AG04449 (cell line): ENCODE results near the gene ANG.

Experiments
- CTCF ChIA-PET: fragments of 350-600 bp; formaldehyde crosslinking; extraction: SDS; loops from one replicate; lab custom pipeline; 2021; ENCODE audit warnings: antibody characterized with exemption; lab: Yijun Ruan, JAX
- POLR2A ChIA-PET: fragments of 400-600, 350-600 bp; formaldehyde crosslinking; extraction: SDS; loops from one replicate; lab custom pipeline; 2020; ENCODE audit warnings: antibody characterized with exemption, inconsistent platforms; lab: Yijun Ruan, JAX
- DNase-seq: peaks from one replicate; pipeline ENCODE4 v3.0.0-alpha.2; 2010; ENCODE audit warnings: low read depth, low spot score
- H3K4me3 ChIP-seq: 2 replicates; pipeline ENCODE4 v1.5.1; 2011; ENCODE audit warnings: low read depth, mild to moderate bottlenecking, control low read depth, low read length
- CTCF ChIP-seq: IDR thresholded peaks from one replicate; pipeline ENCODE4 v1.5.1; 2011; ENCODE audit warnings: mild to moderate bottlenecking, moderate library complexity, low read length, control low read depth, inconsistent platforms; ENCODE audit not compliant: insufficient read depth; ENCODE audit errors: missing control alignments

Gene ANG

GRCh38 chr14:20668969-20669368 is 19.6 kb upstream of the ANG start:
- no peak for DNase-seq
- no peak for TF ChIP-seq CTCF
- POLR2A ChIA-PET, result interaction anchor here (1.2 kb wide), 1 partner anchor 12 kb away, joined by 3 read pairs; no protein-coding TSS in a partner anchor
- no peak overlapping the region for H3K4me3 ChIP-seq
- CTCF ChIA-PET, result no interaction called here

GRCh38 chr14:20671597-20672283 is 16.8 kb upstream of the ANG start:
- ChIA-PET CTCF (no interaction called here), POLR2A (no interaction called here)
- no peak for DNase-seq
- no peak overlapping the region for H3K4me3 ChIP-seq
- TF ChIP-seq CTCF, result no peak

DNA sequence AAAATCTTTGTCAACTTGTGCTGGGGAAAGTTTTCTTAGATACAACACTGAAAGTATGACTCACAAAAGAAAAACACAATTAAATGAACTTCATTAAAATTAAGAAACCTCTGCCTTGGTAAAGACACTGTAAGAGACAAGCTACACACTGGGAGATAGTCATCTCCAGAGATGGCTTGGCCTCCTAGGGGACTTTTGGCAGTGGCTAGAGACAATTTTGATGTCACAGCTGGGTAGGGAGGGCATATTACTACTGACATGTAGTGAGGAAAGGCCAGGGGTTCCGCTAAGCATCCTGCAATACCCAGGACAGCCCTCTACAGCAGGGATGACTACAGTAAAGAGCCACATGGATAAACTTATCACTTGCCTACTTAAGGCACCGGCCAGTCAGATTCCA is 12.9 kb upstream of the ANG start:
- POLR2A ChIA-PET, result no interaction called here

DNA sequence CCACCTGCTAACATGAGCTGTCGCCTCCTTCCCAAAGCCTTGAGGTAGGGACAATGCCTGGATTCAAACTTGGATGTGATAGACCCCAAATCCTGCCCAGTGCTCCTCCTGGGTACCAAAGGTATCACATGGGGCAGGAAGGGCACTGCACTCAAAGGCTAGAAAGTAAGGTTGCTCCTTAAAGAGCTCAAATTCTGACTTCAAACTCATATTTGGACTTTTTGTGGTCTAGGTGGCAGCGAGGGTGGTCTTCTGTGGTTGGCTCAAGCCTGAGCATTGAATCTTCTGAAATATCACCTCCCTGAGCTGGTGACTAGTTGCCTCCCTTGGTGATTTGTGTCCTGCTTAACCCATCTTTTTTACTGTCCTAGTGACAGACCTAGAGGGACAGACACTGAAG is 12.5 kb upstream of the ANG start:
- POLR2A ChIA-PET, result no interaction called here
- no peak overlapping the region for H3K4me3 ChIP-seq
- no peak for DNase-seq
- no peak for TF ChIP-seq CTCF
- CTCF ChIA-PET, result interaction anchor here (1.5 kb wide), 1 partner anchor 15 kb away, joined by 3 read pairs; no protein-coding TSS in a partner anchor

More for the DNA sequence above, 12.9 kb upstream of the ANG start:
- H3K4me3 ChIP-seq, result no peak overlapping the region
- no peak for TF ChIP-seq CTCF
- CTCF ChIA-PET, result interaction anchor here (1.5 kb wide), 1 partner anchor 16 kb away, joined by 3 read pairs; no protein-coding TSS in a partner anchor
- DNase-seq, result no peak

DNA sequence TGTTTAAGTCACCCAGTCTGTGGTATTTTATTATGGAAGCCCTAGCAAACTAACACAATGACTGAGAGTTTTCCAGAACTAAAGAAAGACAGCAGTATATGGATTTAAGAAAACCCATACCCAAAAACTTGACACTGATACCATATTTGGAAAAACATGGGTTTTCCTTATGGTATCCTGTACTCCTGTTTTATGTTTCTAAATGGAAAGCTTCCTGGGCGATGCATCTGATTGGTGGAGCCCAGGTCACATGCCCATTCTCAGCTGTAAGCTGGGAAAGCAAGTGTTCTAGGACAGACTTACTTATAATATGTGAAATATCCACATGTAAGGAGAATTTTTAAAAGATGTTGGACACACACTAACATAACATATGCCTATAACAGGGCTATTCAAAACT is 8.7 kb upstream of the ANG start:
- H3K4me3 ChIP-seq, result no peak overlapping the region
- ChIA-PET CTCF (interaction anchor here (1.4 to 6.6 kb wide), 4 partner anchors 11 to 291 kb away, joined by 3 to 50 read pairs (median 18); no protein-coding TSS in a partner anchor), POLR2A (no interaction called here)
- DNase-seq, result no peak
- TF ChIP-seq CTCF, result no peak

DNA sequence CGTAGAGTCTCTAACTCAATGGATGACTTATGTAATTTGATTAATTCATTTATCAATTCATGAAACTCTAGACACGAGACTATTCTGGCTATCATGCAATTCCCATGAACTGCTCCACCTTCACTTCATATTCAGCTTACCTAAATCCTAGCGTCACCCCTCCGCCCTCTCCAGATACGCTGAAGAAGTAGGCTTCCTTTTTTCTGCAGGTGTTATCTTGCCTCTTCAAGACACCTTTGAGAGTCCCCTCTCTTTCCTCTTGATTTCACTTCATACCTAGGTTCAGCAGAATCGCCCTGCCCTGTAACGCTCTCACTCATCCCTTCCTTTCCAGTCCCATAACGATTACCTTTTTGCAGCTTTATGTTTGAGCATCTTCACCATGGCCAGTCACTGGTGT is 8.2 kb upstream of the ANG start:
- no peak for DNase-seq
- POLR2A ChIA-PET, result interaction anchor here (1.3 kb wide), 1 partner anchor 11 kb away, joined by 3 read pairs; no protein-coding TSS in a partner anchor
- no peak for TF ChIP-seq CTCF
- CTCF ChIA-PET, result interaction anchor here (0.6 to 6.6 kb wide), 5 partner anchors 11 to 425 kb away, joined by 3 to 50 read pairs (median 6); no protein-coding TSS in a partner anchor
- peak overlapping the region; percentile 96 for H3K4me3 ChIP-seq
